GM19463 (cell line): ENCODE results near the gene ADAMTS19.

ENCODE experiments used
- ATAC-seq: cut with Tn5 transposase; IDR thresholded peaks from one replicate; pipeline ENCODE4 v1.9.1; 2021; ENCODE audit warnings: mild to moderate bottlenecking, moderate library complexity; ENCODE audit not compliant: unreplicated experiment

The ADAMTS19 gene

DNA sequence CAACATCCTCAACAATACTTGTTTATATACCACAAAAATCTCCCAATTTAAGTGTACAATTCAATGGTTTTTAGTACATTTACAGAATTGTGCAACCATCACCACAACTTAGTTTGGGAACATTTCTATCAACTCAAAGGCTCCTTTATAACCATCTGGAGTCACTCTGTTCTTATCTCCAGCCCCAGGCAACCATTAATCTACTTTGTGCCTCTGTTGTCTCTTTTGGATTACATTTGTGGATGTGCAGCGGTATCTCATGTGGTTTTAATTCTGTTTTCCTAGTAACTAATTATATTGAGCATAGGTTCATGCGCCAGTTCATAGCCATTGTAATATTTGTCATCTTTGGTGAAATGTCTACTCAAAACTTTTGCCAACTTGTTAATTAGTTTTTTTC lies 14.4 kb downstream of the ADAMTS19 start:
- no peak for ATAC-seq

DNA sequence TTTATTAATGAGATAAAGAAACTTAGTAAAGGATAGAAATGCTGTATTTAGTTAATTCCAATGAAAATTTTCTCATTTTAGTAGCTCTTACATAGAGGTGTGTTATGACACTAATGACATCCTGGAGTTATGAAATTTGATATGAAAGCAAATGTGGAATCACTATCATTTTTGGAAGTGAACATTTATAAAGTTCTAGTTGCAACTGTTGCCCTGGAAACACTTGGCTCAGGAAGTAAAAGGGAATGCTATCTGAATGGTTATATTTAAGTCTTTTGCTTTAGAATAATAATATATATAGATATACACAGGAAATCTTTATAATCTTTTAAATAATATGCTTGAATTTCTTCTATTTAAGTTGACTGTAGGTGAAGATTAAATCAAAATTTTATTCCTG lies 16.7 kb downstream of the ADAMTS19 start:
- ATAC-seq = no peak

- no peak for ATAC-seq
These were observed 17.4 kb downstream of the ADAMTS19 start for GRCh38 chr5:129477532-129477931.

GRCh38 chr5:129481161-129481560 lies 21.1 kb downstream of the ADAMTS19 start:
- no peak for ATAC-seq

GRCh38 chr5:129496421-129496820 lies 36.3 kb downstream of the ADAMTS19 start:
- no peak for ATAC-seq

GRCh38 chr5:129496864-129497595 lies 36.9 kb downstream of the ADAMTS19 start:
- ATAC-seq = no peak

- peak; percentile 66 for ATAC-seq
These were observed 39.2 kb downstream of the ADAMTS19 start for GRCh38 chr5:129499208-129499852.

DNA sequence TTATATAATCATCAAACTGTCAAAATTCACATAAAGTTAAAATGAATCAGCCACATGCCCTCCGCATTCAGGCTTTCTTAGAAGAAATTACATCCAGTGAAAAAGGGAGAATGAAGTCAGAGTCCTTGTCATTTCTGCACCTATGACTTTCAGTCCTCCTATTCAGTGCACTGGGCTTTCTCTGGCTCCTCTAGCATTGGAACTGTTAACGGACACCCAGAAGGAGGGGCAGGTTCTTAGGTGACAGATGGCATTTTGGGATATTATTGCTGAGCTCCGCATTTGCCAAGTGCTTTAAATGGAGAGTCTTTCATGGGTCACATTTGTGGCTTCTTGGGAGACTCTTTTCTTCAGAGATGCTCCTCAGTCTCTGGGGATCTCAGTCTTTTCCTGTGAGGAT lies 40.0 kb downstream of the ADAMTS19 start:
- ATAC-seq = no peak

DNA sequence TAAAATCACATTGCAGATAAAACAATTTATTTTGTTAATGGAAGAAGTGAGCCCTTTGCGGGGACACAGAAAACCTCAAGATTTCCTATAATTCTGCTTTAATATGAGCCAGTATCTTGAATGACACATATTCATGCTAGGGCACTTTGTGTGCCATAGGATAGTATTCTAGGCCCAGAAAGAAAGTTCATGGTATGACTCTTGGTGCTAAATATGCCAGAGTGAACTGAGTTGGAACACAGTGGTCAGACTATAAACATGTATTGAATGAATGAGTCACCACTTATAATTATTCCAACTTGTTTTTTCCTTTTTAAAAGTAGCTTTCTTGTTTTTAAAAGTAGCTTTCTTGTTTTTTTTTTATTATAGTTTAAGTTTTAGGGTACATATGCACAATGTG lies 46.0 kb downstream of the ADAMTS19 start:
- no peak for ATAC-seq

GRCh38 chr5:129506950-129507349 lies 46.9 kb downstream of the ADAMTS19 start:
- no peak for ATAC-seq

- ATAC-seq = no peak
These were observed 47.4 kb downstream of the ADAMTS19 start for GRCh38 chr5:129507527-129507926.

GRCh38 chr5:129508606-129509005 lies 48.5 kb downstream of the ADAMTS19 start:
- no peak for ATAC-seq

GRCh38 chr5:129509363-129509975 lies 49.4 kb downstream of the ADAMTS19 start:
- ATAC-seq = no peak

DNA sequence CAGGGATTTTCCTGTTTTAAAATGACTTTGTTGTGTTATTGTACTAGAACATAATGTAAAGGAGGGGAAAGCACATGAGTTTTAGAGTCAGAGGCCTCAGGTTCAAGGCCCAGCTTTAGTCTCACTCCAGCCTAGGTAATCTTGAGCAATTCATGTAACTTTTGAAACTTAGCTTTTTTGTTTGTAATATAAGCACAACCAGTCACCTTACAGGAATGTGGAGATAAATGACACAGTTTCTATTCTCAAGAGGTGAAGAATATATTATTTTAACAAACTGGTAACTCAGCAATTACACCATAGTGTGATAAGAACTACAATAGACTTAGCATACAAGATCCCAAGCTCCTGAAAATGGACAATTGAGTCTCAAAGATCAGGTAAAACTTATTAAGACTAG lies 51.2 kb downstream of the ADAMTS19 start:
- no peak for ATAC-seq

DNA sequence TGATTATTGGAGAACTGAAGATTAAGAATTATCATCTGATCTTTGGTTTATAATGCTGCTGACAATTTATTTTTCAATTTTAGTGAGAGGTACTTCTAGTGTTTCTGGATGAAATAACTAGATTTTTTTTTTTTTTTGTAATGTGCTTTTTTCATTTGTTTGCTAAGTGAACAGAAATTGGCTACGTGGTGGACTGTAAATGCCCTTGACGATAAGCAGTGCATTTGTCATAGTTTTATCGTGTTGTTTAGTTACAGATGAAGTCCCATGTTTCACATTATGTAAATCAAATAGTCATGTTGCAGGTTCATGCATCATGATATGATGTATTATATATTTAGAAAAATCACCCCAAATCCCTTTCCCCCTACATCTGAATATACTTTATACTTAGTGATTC lies 81.0 kb downstream of the ADAMTS19 start:
- no peak for ATAC-seq

DNA sequence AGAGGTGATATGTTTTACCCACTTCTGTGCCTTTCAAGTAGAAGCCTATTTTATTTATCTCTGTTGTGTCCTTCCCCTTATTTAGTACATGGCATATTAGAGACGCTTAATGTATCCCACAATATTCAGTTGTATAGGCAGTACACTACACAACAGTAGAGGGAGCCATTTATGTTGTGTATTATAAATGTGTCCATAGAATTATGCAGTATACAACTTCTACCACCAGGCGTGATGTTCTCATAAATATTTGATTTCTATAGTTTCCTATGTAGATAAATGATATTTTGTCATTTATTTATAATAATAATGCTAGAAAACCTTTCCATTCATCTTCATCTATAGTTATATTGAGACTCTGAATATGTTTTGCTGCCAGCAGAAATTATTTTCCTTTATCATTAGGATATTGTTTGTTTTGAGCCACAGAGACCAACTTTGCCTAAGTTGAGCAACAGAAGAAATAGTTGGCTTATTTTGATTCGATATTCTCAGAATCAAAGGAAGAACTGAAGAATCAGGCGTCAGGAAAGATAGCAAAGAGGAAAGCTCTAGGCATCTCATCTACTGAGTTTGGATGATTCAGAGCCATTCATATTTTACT lies 81.7 kb downstream of the ADAMTS19 start:
- ATAC-seq = no peak

GRCh38 chr5:129547137-129547536 lies 87.0 kb downstream of the ADAMTS19 start:
- no peak for ATAC-seq

DNA sequence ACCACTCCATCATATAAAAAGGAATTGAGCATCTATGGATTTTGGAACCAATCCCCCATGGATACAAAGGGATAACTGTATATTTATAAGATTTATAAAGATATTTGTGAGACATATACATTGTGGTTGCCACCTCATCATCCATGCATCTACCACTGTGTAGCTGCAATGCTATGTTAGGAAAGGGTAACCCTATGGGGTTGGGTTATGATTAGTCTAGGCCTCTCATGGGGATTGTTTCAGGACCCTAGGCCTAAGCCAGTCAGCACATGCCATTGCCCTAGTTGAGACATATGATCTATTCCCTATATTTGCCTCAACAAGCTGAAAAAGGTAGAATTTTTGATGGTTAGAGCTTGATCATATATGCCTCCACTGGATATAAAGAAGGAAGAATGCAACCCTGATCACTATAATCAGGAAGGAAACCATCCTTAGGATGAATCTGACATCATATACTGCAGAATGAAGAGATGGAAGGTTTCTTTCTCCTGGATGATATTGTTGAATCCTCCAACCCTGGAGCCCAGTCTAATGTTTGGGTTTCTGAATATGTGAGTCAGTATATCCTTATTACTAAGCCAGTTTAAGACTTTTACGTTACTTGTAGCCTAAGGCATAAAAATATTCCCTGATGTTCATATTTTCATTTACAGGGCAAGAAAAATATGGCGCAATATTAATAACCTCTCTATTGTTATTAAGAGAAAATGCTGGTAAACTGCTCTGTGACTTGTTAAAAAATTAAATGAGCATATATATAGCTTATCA lies 94.2 kb downstream of the ADAMTS19 start:
- no peak for ATAC-seq

GRCh38 chr5:129563585-129563984 lies 103.5 kb downstream of the ADAMTS19 start:
- ATAC-seq = no peak

DNA sequence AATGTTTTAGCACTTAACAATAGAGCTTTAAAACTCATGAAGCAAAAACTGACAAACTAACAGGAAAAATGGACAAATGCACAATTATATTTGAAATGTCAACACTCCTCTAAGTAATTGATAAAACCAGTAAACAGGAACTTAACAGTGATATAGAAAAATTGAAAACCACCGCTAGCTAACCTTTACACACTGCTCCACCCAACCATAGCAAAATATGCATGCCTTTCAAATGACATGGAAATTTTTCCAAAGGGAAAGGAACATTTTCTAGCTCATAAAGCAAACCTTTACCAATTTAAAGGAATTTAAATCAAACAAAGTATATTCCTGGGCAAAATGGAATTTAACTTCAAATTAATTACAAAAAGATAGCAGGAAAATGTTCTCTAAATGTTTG lies 109.2 kb downstream of the ADAMTS19 start:
- ATAC-seq = no peak

DNA sequence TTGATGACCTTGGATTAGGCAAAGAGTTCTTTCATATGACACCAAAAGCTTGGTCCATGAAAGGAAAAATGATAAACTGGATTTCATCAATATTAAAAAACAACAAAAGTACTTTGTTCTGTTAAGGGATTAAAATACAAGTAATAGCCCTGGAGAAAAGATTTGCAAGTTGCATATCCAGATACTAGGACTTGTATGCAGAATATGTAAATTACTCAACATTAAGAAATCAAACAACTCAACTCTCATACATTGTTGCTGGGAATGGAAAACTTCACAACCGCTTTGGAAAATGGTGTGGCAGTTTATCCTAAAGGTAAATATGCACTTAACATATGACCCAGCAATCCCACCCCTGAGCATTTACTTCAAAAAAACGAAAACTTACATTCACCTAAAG lies 112.0 kb downstream of the ADAMTS19 start:
- ATAC-seq = no peak
